Neuron (in vitro differentiated cells): ENCODE data around the gene RBM25.
A peak's percentile ranks its signal among the peaks of the same experiment; 100 is the strongest.
"Not testable (repeated sequence)": the region's sequence is repeated elsewhere in the genome, so short reads cannot be mapped to it uniquely, and the experiment has no call there.

Experiments used
- H2AFZ ChIP-seq: one replicate; pipeline ENCODE4 v1.6.1; 2013; ENCODE audit warnings: low read depth, mild to moderate bottlenecking, inconsistent platforms, low read length, moderate library complexity
- H3K27me3 ChIP-seq: one replicate; pipeline ENCODE4 v1.6.1; 2013; ENCODE audit warnings: low read length; ENCODE audit not compliant: insufficient read depth
- H3K36me3 ChIP-seq: one replicate; pipeline ENCODE4 v1.6.1; 2013; ENCODE audit warnings: low read length; ENCODE audit not compliant: insufficient read depth
- H3K4me1 ChIP-seq: one replicate; pipeline ENCODE4 v1.6.1; 2013; ENCODE audit warnings: low read length; ENCODE audit not compliant: insufficient read depth
- H3K4me3 ChIP-seq: 2 replicates; pipeline ENCODE4 v1.5.1; 2013; ENCODE audit warnings: mild to moderate bottlenecking, low read length, moderate library complexity
- H3K9me3 ChIP-seq: one replicate; pipeline ENCODE4 v1.6.1; 2013; ENCODE audit warnings: low read length

RBM25 gene

GRCh38 chr14:73058224-73058921 lies at the start of gene RBM25:
TSS of gene RBM25 (plus strand) at chr14:73058534. CDS start at chr14:73071642, 13,108 bp downstream.
- peaks cover 4% of the 10 kb centered on the region for H3K4me1 ChIP-seq
- H3K27me3 ChIP-seq, result no peaks in the 10 kb centered on the region
- peak within 1 kb of the TSS; percentile 41 for H2AFZ ChIP-seq
- peak within 1 kb of the TSS; percentile 85 for H3K4me3 ChIP-seq
- no peaks in the 10 kb centered on the region for H3K9me3 ChIP-seq
- H3K36me3 ChIP-seq, result peaks cover 4% of the 10 kb centered on the region

GRCh38 chr14:73011189-73011588 lies 47.1 kb upstream of the RBM25 start:
- peaks cover 19% of the 10 kb centered on the region for H3K36me3 ChIP-seq
- not testable (repeated sequence) for H3K4me1 ChIP-seq, H2AFZ ChIP-seq, H3K9me3 ChIP-seq, H3K27me3 ChIP-seq, H3K4me3 ChIP-seq

GRCh38 chr14:73014105-73014504 lies 44.2 kb upstream of the RBM25 start:
- no peaks in the 10 kb centered on the region for H3K27me3 ChIP-seq
- H3K4me1 ChIP-seq, result no peaks in the 10 kb centered on the region
- peaks cover 2% of the 10 kb centered on the region for H3K9me3 ChIP-seq
- H2AFZ ChIP-seq, result no peak overlapping the region
- H3K4me3 ChIP-seq, result no peak overlapping the region
- H3K36me3 ChIP-seq, result peaks cover 21% of the 10 kb centered on the region

- H3K9me3 ChIP-seq, H3K4me1 ChIP-seq, H2AFZ ChIP-seq, H3K4me3 ChIP-seq, H3K27me3 ChIP-seq: not testable (repeated sequence)
- H3K36me3 ChIP-seq, result peaks cover 21% of the 10 kb centered on the region
Observed at GRCh38 chr14:73015552-73015951, 42.8 kb upstream of the RBM25 start.

- not testable (repeated sequence) for H2AFZ ChIP-seq, H3K9me3 ChIP-seq, H3K4me3 ChIP-seq, H3K4me1 ChIP-seq, H3K27me3 ChIP-seq
- peaks cover 21% of the 10 kb centered on the region for H3K36me3 ChIP-seq
Observed at GRCh38 chr14:73016011-73016410, 42.3 kb upstream of the RBM25 start.

GRCh38 chr14:73022051-73022450 lies 36.3 kb upstream of the RBM25 start:
- Histone ChIP-seq H3K36me3 (peaks cover 35% of the 10 kb centered on the region), H3K27me3 (no peaks in the 10 kb centered on the region), H3K9me3 (peaks cover 2% of the 10 kb centered on the region), H3K4me1 (peaks cover 16% of the 10 kb centered on the region), H3K4me3 (peak overlapping the region; percentile 13), H2AFZ (no peak overlapping the region)

- H3K4me3 ChIP-seq, result peak overlapping the region; percentile 73
- H3K9me3 ChIP-seq, result peaks cover under 1% of the 10 kb centered on the region
- peaks cover 26% of the 10 kb centered on the region for H3K36me3 ChIP-seq
- H3K4me1 ChIP-seq, result peaks cover 21% of the 10 kb centered on the region
- H3K27me3 ChIP-seq, result no peaks in the 10 kb centered on the region
- no peak overlapping the region for H2AFZ ChIP-seq
Observed at GRCh38 chr14:73025544-73025943, 32.8 kb upstream of the RBM25 start.

- peaks cover 24% of the 10 kb centered on the region for H3K36me3 ChIP-seq
- H3K27me3 ChIP-seq, result no peaks in the 10 kb centered on the region
- peak overlapping the region; percentile 63 for H2AFZ ChIP-seq
- H3K4me1 ChIP-seq, result peaks cover 21% of the 10 kb centered on the region
- H3K9me3 ChIP-seq, result no peaks in the 10 kb centered on the region
- H3K4me3 ChIP-seq, result peak overlapping the region; percentile 73
Observed at GRCh38 chr14:73026243-73026844, 32.0 kb upstream of the RBM25 start.

- no peaks in the 10 kb centered on the region for H3K9me3 ChIP-seq
- H3K4me3 ChIP-seq, result peak within 1 kb of the TSS; percentile 73
- peak within 1 kb of the TSS; percentile 83 for H2AFZ ChIP-seq
- H3K36me3 ChIP-seq, result peaks cover 22% of the 10 kb centered on the region
- H3K27me3 ChIP-seq, result no peaks in the 10 kb centered on the region
- peaks cover 16% of the 10 kb centered on the region for H3K4me1 ChIP-seq
Observed at GRCh38 chr14:73026845-73027542, 31.3 kb upstream of the RBM25 start, which contains the start of gene ZFYVE1. TSS of gene ZFYVE1 (minus strand) at chr14:73027106. CDS start at chr14:73024508, 2,598 bp downstream.

- Histone ChIP-seq H3K9me3 (no peaks in the 10 kb centered on the region), H3K36me3 (peaks cover 17% of the 10 kb centered on the region), H2AFZ (peak overlapping the region; percentile 83), H3K27me3 (no peaks in the 10 kb centered on the region), H3K4me1 (peaks cover 14% of the 10 kb centered on the region), H3K4me3 (peak overlapping the region; percentile 73)
Observed at GRCh38 chr14:73027546-73027945, 30.8 kb upstream of the RBM25 start.

GRCh38 chr14:73027984-73028383 lies 30.4 kb upstream of the RBM25 start:
- peak overlapping the region; percentile 83 for H2AFZ ChIP-seq
- no peaks in the 10 kb centered on the region for H3K9me3 ChIP-seq
- H3K4me3 ChIP-seq, result peak overlapping the region; percentile 73
- H3K27me3 ChIP-seq, result no peaks in the 10 kb centered on the region
- peaks cover 14% of the 10 kb centered on the region for H3K4me1 ChIP-seq
- peaks cover 13% of the 10 kb centered on the region for H3K36me3 ChIP-seq

GRCh38 chr14:73036706-73037450 lies 21.5 kb upstream of the RBM25 start:
- not testable (repeated sequence) for H2AFZ ChIP-seq, H3K9me3 ChIP-seq, H3K27me3 ChIP-seq, H3K4me3 ChIP-seq, H3K4me1 ChIP-seq, H3K36me3 ChIP-seq

- no peaks in the 10 kb centered on the region for H3K36me3 ChIP-seq
- no peaks in the 10 kb centered on the region for H3K4me1 ChIP-seq
- no peaks in the 10 kb centered on the region for H3K27me3 ChIP-seq
- no peak overlapping the region for H3K4me3 ChIP-seq
- no peaks in the 10 kb centered on the region for H3K9me3 ChIP-seq
- no peak overlapping the region for H2AFZ ChIP-seq
Observed at GRCh38 chr14:73047808-73048207, 10.5 kb upstream of the RBM25 start.
